Suprapubic skin (tissue), 4 donors: Measurements from ENCODE around the gene MEX3D.

Experiments used
- CTCF ChIP-seq, 2 donors: fragments of 200-600 bp in 1 of 2; fragments of 450-650 bp in 1 of 2; sonication (generic) in 1 of 2; IDR thresholded peaks; one replicate each; pipeline ENCODE4 v1.5.1; 2016 to 2019; ENCODE audit warnings: antibody characterized with exemption in 2 of 2, mild to moderate bottlenecking in 1 of 2, moderate library complexity in 1 of 2
- EP300 ChIP-seq: sonication (generic); formaldehyde crosslinking; IDR thresholded peaks from one replicate; pipeline ENCODE4 v1.6.1; 2017; ENCODE audit warnings: antibody characterized with exemption
- POLR2A ChIP-seq, 2 donors: fragments of 450-650 bp; IDR thresholded peaks; one replicate each; pipeline ENCODE4 v1.6.1; 2017; ENCODE audit warnings: antibody characterized with exemption in 2 of 2, mild to moderate bottlenecking in 2 of 2, moderate library complexity in 2 of 2
- POLR2AphosphoS5 ChIP-seq, 3 donors: sonication (generic); formaldehyde crosslinking; IDR thresholded peaks; one replicate each; pipeline ENCODE4 v1.6.1; 2017; ENCODE audit warnings: antibody characterized with exemption in 3 of 3

GRCh38 chr19:1558552-1558951 is 9.6 kb downstream of the MEX3D start:
- TF ChIP-seq CTCF (IDR thresholded peaks at IDR 0.05) (no peak), EP300 (no peak), POLR2A (IDR thresholded peaks at IDR 0.05) (no peak), POLR2AphosphoS5 (IDR thresholded peaks at IDR 0.05) (no peak)
